GM12891 (cell line): ENCODE results near the gene ITPRID1.

Experiments used
- POLR2A ChIP-seq: IDR thresholded peaks from 2 replicates; pipeline ENCODE4 v1.6.1; 2011; ENCODE audit warnings: low read depth, low read length, control low read depth
- TAF1 ChIP-seq: IDR thresholded peaks from 2 replicates; pipeline ENCODE4 v1.6.1; 2011; ENCODE audit warnings: low read depth, low read length, control low read depth

- TF ChIP-seq POLR2A: no peak
- no peak for TF ChIP-seq TAF1
These were observed 50.8 kb downstream of the ITPRID1 start for GRCh38 chr7:31564661-31565060.
